Mononuclear cell (primary cell): ENCODE results near the gene ANKRD18B. TPM values are rescaled to one million over a fixed set of nuclear protein-coding genes. Genes with fewer than 3 reads are reported as not detected.
"Not testable (repeated sequence)": the region's sequence is repeated elsewhere in the genome, so short reads cannot be mapped to it uniquely, and the experiment has no call there.

Experiments
- H3K27me3 ChIP-seq: 2 replicates; pipeline ENCODE4 v1.6.0; 2011; ENCODE audit warnings: low read length, control low read depth; ENCODE audit not compliant: insufficient read depth
- H3K4me1 ChIP-seq: 2 replicates; pipeline ENCODE4 v1.5.1; 2011; ENCODE audit warnings: mild to moderate bottlenecking, low read length, control low read depth; ENCODE audit not compliant: insufficient read depth
- H3K4me3 ChIP-seq: 2 replicates; pipeline ENCODE4 v1.5.1; 2011; ENCODE audit warnings: mild to moderate bottlenecking, low read length, moderate library complexity
- H3K9me3 ChIP-seq: 2 replicates; pipeline ENCODE4 v1.5.1; 2011; ENCODE audit warnings: low read depth, mild to moderate bottlenecking, control low read depth, low read length
- total RNA-seq: library from RNA; depleted of rRNA; stranded (reverse); fragments of >200 nt; gene quantifications from one replicate; pipeline ENCODE4 v1.2.3, GENCODE V29; 2012

ANKRD18B gene
- 1.2 TPM for total RNA-seq

DNA sequence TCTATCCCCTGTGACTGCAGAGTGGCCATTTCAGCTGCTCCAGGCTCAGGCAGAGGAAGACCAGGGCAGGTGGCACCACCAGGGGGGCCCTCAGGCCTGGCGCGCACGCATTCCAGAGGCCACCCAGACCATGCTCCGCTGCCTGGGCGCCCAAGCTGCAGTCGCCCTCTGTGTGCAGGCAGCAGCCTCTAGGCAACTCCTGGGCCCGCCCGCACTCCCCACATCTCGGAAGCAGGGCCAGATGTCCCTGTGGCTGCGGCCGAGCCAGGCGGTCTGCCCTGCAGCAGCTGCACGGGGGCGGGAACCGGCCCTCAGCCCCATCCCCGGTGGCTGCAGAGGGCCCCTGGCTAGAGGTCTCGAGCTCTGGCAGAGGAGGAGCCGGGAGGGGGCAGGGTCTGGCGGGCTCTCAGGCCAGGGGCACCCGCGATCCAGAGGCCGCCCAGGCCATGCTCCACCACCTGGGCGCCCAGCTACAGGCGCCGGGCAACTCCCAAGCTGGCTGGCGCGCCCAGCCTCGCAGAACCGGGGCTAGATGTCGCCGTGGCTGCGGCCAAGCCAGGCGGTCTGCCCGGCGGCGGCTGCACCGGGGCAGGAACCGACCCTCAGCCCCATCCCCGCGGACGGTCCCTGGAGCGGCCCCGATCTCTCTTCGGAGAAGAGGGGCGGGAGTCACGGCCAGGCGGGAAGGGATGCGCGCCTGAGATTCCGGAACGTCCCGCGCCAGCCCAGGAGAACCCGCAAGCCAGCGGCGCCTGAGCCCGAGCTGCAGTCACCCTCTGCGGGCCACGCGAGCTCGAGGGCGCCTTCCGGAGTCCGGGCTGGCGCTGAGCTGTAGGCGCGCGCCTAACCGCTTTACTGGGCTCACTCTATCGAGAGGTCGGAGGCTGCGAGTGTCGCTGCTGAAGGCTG, at the start of gene ANKRD18B:
Gene ANKRD18B, plus strand, starts transcription at position 855 of the 909 bp plus-strand sequence. CDS start 239 bp downstream, outside the sequence.
- peaks cover 12% of the 10 kb centered on the region for H3K4me1 ChIP-seq
- H3K27me3 ChIP-seq = peaks cover 57% of the 10 kb centered on the region
- H3K4me3 ChIP-seq, H3K9me3 ChIP-seq: not testable (repeated sequence)

DNA sequence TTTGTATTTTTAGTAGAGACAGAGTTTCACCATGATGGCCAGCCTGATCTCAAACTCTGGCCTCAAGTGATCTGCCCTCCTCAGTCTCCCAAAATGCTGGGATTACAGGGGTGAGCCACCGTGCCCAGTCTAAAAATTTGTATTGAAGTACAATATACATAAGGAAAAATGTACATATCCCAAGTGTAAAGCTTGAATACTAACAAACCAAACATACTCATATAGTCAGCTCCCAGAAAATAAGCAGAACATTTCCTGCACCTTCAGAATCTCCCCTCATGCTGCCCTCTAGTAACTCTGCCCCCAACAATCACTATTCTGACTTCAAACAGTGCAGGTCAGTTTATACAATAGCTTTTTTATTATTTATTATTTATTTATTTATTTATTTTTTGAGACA, 48.7 kb upstream of the ANKRD18B start:
- Histone ChIP-seq H3K4me3 (no peak overlapping the region), H3K4me1 (peaks cover 23% of the 10 kb centered on the region), H3K9me3 (no peaks in the 10 kb centered on the region), H3K27me3 (no peaks in the 10 kb centered on the region)

DNA sequence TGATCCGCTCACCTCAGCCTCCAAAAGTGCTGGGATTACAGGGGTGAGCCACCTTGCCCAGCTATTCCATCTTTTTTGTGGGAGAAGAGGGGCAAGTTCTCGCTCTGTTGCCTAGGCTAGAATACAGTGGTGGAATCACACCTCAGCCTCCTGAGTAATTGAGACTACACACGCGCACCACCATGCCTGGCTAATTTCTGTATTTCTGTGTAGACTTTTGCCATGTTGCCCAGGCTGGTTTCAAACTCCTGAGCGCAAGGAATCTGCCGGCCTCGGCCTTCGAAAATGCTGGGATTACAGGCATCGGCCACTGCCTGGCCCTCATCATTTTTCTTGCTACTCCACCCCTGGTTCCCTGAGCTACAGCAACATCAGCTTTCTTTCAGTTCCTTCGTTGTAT, 47.5 kb upstream of the ANKRD18B start:
- H3K9me3 ChIP-seq = no peaks in the 10 kb centered on the region
- H3K27me3 ChIP-seq = no peaks in the 10 kb centered on the region
- peaks cover 23% of the 10 kb centered on the region for H3K4me1 ChIP-seq
- H3K4me3 ChIP-seq = no peak overlapping the region

DNA sequence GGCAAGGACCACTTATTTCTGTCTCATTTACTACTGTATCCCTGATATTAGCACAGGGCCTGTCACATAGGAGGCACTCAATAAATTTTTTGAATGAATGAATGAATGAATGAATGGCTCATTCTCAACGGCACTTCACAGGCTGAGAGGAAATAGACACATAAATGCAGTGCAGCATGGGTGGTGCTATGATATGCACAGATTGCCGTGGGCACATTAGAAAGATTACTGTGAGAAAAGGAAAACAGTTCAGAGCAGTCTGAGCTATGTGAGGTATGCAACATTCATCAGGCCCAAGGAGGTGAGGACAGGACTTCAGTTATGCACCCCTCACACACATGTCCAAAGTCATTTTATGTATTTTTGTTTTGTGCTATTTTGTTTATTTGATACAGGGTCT, 43.9 kb upstream of the ANKRD18B start:
- no peaks in the 10 kb centered on the region for H3K27me3 ChIP-seq

DNA sequence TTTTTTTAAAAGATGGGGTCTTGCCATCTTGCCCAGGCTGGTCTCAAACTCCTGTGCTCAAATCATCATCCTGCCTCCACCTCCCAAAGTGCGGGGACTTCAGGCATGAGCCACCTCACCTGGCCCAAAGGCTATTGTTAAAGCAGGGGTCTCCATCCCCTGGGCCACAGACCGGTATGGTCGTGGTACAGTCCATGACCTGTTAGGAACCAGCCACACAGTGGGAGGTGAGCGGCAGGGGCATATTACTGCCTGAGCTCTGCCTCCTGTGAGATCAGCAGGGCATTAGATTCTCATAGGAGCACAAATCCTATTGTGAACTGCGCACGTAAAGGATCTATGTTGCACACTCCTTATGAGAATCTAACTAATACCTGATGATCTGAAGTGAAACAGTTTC, 43.1 kb upstream of the ANKRD18B start:
- Histone ChIP-seq H3K27me3 (no peaks in the 10 kb centered on the region), H3K4me3 (no peak overlapping the region), H3K9me3 (no peaks in the 10 kb centered on the region), H3K4me1 (no peaks in the 10 kb centered on the region)

More for the DNA sequence above, 43.9 kb upstream of the ANKRD18B start:
- no peaks in the 10 kb centered on the region for H3K4me1 ChIP-seq
- no peaks in the 10 kb centered on the region for H3K9me3 ChIP-seq
- H3K4me3 ChIP-seq = no peak overlapping the region

DNA sequence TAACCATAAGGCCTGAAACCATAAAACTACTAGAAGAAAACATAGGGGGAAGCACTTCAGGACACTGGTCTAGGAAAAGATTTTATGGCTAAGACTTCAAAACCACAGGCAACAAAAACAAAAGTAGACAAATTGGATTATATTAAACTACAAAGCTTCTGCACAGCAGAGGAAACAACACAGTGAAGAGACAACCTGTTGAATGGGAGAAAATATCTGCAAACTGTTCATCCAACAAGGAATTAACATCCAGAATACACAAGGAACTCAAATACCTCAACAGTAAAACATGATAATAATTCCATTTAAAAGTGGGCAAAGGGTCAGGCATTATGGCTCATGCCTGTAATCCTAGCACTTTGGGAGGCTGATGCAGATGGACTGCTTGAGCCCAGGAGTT, 38.7 kb upstream of the ANKRD18B start:
- H3K4me3 ChIP-seq, H3K27me3 ChIP-seq, H3K4me1 ChIP-seq, H3K9me3 ChIP-seq: not testable (repeated sequence)

DNA sequence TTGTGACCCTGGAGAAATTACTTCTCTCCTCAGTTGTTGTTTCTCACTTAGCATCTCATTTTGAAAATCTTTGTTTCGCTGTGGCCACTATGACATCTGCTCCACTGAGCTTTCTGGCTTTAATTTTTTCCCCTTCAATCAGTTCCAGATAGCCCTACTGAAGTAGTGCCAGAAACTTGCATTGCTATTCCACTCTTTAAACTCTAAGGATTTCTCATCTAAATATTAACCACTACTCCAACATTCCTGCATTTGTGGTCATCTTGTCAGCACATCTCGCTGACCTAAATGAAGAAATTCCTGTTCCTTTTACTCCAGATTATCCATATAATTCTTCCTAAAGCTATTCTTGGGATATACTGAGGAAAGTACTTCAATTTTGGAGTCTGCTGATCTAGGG, 35.0 kb upstream of the ANKRD18B start:
- no peak overlapping the region for H3K4me3 ChIP-seq

DNA sequence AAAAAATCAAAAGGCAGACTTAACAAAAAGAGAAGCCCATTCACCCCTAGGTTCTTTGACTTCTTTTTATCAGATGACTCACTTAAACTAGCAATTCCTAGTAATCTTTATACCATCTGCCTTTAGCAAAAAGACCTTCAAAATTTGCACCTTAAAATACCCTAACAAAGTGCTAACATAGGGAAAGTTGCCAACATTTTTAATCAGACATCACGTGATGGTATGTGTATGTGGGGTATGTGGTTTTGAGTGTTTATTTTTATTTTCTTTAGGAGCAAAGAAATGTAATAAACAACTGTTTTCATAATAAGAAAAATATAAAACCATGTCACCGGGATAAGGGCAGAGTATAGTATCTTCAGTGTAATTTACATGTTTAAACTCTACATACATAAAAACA, 30.2 kb upstream of the ANKRD18B start:
- H3K4me3 ChIP-seq, H3K27me3 ChIP-seq, H3K4me1 ChIP-seq, H3K9me3 ChIP-seq: not testable (repeated sequence)

More for the DNA sequence above, 35.0 kb upstream of the ANKRD18B start:
- no peaks in the 10 kb centered on the region for H3K27me3 ChIP-seq
- no peaks in the 10 kb centered on the region for H3K4me1 ChIP-seq
- no peaks in the 10 kb centered on the region for H3K9me3 ChIP-seq

DNA sequence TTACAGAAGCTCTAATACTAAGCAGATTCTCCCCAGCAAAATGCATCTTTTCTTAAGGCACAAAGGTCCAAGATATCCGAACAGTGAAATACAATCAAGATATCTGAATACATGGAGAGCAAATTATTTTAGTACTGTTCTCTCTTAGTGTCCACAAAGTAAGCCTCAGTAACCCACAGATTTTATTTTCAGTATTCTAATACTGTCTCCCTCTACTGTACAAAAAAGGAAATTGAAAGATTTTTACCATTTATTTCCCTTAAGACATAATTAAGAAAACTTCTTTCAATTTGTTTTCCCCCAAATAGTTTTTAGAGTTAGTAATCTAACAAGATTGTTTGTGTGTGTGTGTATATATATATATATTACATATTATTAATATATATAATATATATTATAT, 25.7 kb upstream of the ANKRD18B start:
- Histone ChIP-seq H3K27me3 (no peaks in the 10 kb centered on the region), H3K9me3 (no peaks in the 10 kb centered on the region), H3K4me3 (no peak overlapping the region), H3K4me1 (no peaks in the 10 kb centered on the region)

DNA sequence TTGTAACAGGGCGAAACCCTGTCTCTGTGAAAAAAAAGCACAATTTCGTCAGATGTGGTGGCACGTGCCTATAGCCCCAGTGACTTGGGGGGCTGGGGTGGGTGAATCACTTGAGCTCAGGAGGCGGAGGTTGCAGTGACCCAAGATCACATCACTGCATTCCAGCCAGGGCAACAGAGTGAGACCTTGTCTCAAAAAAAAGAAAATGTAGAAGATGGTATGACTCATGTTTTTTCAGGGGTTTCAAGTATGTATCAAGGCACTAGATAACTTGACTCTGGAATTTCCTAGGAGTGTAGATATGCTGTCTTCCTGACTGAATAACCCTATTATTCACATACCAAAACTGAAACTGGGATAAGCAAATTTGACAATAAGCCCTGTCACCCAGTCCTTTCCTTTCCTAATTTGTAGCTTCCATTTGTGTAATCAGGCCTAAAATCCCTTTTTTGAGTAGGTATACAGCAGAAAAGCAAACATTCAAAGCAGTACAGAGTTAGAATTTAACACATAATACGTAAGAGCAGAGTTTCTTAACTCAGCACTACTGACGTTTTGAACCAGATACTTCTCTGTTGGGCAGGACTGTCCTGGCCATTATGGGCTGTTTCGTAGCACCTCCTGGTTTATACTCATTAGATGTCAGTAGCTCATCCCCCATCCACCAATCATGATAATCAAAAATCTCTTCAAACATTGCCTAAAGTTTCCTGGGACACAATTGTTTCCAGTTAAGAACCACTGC, 17.3 kb upstream of the ANKRD18B start:
- H3K4me3 ChIP-seq = no peak overlapping the region
- no peaks in the 10 kb centered on the region for H3K9me3 ChIP-seq
- no peaks in the 10 kb centered on the region for H3K27me3 ChIP-seq
- H3K4me1 ChIP-seq = no peaks in the 10 kb centered on the region

DNA sequence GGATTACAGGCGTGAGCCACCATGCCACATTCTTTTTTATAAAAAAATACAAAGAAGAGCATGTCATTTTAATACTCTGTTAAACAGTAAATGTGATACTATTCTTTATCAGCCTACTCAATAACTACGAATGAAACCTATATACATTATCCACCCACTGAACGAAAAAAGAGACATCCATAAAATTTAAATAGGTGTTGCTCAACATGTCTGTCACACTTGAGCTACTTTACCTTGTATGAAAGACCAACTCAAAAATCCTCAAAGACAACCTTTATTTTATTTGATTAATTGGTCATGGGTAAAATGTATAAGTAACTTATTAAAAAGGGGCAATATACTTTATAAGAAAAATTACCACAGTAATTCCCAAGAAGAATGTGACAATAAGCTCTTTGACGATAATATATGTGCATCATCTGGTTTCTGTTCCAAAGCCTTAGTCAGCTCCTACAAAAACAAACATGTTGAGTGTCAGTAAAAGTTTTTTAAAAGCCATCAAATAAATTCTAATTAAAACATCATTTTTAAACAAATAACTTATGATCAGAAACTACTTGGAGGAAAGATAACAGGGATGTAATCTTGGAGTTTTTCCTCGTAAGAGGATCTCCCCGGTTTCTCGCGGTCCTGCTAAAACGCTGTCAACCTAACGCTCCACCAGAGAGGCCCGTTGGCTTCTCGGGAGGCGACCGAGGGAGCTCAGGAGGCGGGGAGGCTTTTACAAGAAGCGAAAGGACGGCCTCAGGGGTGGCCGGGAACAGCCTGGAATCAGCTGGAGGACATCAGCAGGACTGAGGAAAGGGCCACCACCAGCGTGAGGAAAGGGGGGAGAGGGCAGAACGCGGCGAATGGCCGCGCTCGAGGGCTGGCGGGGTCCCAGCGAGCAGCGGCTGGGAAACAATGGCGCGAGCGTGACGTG, 13.5 kb upstream of the ANKRD18B start:
- Histone ChIP-seq H3K27me3 (no peaks in the 10 kb centered on the region), H3K9me3 (no peaks in the 10 kb centered on the region), H3K4me1 (no peaks in the 10 kb centered on the region), H3K4me3 (peak overlapping the region; percentile 48)

DNA sequence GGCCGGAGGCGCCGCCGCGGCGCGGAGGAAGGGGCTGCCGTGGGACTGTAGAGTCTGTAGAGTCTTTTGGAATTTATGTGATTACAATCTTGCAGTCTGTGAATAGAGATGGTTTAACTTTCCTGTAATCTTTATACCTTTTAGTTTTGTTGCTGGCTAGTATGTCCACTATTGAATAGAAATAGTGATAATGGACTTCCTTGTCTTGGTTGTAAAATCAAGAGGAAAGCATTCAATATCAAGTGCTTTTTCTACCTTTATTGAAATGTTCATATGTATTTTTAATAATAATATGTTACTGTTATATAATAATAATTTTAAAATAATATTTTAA, 12.9 kb upstream of the ANKRD18B start:
- not testable (repeated sequence) for H3K4me1 ChIP-seq, H3K27me3 ChIP-seq, H3K9me3 ChIP-seq
- peak overlapping the region; percentile 48 for H3K4me3 ChIP-seq

DNA sequence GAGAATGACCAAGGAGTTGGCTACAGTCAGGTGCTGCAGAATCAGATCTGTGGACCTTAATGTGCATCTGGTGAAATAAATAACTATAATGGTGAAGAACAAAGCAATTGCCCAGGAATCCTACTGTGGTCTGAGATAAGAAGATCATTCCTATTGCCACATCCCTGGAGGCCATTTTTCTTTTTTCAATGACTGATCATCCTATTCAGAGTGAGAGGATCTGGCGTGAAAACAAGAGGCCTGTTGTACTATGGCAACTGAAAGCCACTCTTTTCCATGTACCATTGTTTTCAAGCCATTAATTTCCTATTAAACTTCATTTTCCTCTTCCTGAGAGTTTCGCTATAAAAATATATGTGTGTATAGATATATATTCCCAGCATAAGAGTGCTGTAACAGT, 11.5 kb upstream of the ANKRD18B start:
- not testable (repeated sequence) for H3K9me3 ChIP-seq, H3K27me3 ChIP-seq

DNA sequence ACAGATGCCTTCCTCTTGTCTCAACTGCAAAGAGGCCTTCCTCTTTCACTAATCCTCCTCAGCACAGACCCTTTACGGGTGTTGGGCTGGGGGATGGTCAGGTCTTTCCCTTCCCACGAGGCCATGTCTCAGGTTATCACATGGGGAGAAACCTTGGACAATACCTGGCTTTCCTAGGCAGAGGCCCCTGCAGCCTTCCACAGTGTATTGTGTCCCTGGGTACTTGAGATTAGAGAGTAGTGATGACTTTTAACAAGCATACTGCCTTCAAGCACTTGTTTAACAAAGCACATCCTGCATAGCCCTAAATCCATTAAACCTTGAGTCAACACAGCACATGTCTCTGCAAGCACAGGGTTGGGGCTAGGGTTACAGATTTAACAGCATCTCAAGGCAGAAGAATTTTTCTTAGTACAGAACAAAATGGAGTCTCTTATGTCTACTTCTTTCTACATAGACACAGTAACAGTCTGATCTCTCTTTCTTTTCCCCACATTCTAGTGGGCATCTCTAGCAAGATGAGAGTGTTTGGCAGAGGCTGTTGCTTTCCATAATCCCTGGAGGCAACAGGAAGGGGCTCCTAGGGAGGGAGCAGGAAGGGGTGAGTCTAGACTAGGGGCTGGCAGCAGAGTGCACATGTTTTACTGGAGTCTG, 8.6 kb upstream of the ANKRD18B start:
- H3K27me3 ChIP-seq, H3K9me3 ChIP-seq: not testable (repeated sequence)

More for the DNA sequence above, 11.5 kb upstream of the ANKRD18B start:
- H3K4me3 ChIP-seq, H3K4me1 ChIP-seq: not testable (repeated sequence)

More for the DNA sequence above, 8.6 kb upstream of the ANKRD18B start:
- H3K4me3 ChIP-seq, H3K4me1 ChIP-seq: not testable (repeated sequence)
